HTR-8/SVneo (cell line): ENCODE results near the gene TBC1D9B.

Source experiments
- DNase-seq: peaks from one replicate; pipeline ENCODE4 v3.0.0; 2011; ENCODE audit warnings: low spot score, mixed read lengths; ENCODE audit not compliant: insufficient read length
- FAIRE-seq: peaks from 2 replicates; lab custom pipeline; 2011; peaks lifted over from hg19 to GRCh38; lab: Jason Lieb, UNC

The TBC1D9B gene

DNA sequence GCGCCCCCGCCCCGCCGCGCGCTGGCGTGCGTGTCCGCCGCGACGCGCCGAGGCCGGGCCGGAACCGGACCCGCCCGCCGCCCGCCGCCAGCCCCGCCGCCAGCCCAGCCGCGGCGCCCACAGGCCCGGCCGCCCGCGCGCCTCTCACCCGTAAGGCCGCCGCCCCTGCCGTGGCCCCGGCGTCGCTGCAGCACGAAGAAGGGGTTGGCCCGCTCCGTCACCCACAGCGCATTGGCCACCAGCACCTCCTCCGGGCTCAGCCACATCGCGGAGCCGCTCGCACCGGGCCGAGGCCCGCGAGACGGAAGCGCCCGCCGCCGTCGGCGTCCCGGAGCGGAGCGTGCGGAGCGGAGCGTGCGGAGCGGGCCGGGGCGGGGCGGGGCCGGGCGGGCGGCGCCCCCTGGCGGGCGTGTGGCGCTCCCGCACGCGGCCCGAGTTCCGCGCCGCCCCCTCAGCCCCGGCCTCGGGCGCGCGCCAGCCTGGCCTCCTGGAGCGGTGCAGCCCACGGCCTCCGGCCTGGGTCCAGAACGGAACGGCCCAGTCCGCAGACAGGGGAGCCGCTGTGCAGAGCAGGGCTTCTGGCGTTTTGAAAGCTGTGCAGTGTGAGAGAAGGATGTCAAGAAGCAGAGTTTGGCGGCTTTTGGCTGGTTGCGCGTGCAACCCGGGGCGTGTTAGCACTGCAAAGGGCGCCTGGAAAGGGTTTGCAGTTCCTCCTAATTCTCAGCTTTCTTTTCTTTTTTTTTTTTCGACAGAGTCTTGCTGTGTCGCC is at the start of gene TBC1D9B:
TSS of gene TBC1D9B (minus strand) at position 342 of the 769 bp plus-strand sequence. CDS start at position 266, 76 bp downstream.
- FAIRE-seq = peak; percentile 68
- peak; percentile 73 for DNase-seq

DNA sequence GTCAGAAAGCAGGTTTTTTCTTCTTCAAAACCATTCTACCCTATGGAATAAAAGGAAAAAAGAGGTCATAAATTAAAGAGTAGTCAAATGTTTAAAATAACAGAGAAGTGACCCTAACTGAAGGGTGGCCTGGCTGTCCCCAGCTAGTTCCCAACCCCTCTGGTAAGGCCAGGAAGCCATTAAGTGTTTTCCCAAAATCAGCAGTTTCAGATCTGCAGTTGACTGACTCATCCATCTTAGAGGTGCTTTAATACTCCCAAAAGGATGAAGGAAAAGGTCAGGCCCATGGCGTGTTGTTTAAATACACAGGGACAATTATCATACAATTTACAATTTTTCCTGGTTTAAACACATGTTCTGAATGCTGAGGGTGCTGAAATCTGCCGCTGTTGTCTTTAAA is 47.9 kb upstream of the TBC1D9B start:
- FAIRE-seq = no peak
- no peak for DNase-seq

DNA sequence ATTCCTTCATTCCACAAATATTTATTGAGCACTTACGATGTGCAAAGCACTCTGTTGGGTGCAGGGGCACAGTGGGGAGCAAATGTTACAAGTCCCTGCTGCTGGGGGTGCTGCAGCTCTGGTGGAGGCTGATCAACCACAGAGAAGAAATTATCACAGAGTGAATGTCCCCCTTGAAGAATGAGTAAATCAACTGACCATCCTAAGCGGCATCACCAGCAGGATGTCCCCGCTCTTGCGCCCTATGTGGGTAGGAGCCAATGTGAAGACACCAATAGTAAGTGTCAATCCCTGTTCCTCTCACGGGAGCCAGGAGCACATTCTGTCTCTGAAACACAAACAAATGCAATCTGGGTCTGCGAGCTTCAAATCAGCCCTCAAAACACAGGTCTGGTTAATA is 47.4 kb upstream of the TBC1D9B start:
- FAIRE-seq = no peak

DNA sequence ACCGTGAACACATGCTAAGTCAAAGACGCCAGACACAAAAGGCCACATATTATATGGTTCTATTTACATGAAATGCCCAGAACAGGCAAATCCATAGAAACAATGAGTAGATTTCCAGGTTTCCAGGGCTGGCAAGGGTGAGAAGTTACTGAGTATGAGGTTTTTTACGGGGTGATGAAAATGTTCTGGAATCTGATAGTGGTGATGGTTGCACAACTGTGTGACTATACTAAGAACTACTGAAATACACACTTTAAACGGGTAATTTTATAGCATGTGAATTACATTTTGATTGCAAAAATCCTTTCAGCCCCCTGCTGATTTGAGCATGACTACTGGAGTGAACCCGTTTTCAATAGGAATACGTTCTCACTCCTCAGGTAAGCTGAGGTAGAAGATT is 46.7 kb upstream of the TBC1D9B start:
- no peak for DNase-seq
- FAIRE-seq = no peak

More for the DNA sequence above, 47.4 kb upstream of the TBC1D9B start:
- DNase-seq = no peak

DNA sequence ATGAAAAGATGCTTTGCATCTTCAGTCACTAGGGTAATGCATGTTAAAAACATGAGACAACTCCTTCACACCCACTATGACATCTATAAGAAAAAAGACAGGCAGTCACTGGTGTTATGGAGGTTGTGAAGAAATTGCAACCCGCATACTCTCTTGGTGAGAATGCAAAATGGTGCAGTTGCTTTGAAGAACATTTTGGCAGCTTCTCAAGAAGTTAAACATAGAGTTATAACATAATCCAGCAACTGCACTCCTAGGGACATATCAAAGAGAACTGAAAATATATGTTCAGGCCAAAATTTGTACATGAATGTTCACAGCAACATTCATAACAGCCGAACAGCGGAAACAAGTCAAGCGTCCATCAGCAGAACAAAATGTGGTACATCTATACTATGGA is 46.3 kb upstream of the TBC1D9B start:
- DNase-seq = no peak

DNA sequence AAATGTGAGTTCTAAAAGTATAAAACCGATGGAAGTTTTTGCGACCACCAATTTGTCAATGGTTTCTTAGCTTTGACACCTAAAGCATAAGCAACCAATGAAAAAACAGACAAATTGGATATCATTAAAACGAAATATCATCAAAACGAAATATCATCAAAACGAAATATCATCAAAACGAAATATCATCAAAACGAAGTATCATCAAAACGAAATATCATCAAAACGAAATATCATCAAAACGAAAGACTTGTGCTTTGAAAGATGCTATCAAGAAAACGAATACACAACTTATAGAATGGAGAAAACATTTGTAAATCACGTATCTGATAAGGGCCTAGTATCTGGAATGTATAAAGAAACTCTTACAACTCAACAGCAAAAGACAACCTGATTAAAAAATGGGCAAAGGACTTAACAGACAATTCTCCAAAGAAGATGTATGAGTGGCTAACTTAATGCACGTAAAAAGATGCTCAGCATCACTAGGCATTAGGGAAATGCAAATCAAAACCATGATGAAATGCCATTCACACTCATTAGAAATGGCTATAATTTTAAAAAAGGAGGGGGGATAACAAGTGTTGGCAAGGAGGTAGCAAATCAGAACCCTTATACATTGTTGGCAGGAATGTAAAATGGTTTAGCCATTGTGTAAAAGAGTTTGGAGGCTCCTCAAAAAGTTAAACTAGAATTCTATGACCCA is 29.4 kb upstream of the TBC1D9B start:
- no peak for FAIRE-seq
- no peak for DNase-seq

More for the DNA sequence above, 46.3 kb upstream of the TBC1D9B start:
- no peak for FAIRE-seq

DNA sequence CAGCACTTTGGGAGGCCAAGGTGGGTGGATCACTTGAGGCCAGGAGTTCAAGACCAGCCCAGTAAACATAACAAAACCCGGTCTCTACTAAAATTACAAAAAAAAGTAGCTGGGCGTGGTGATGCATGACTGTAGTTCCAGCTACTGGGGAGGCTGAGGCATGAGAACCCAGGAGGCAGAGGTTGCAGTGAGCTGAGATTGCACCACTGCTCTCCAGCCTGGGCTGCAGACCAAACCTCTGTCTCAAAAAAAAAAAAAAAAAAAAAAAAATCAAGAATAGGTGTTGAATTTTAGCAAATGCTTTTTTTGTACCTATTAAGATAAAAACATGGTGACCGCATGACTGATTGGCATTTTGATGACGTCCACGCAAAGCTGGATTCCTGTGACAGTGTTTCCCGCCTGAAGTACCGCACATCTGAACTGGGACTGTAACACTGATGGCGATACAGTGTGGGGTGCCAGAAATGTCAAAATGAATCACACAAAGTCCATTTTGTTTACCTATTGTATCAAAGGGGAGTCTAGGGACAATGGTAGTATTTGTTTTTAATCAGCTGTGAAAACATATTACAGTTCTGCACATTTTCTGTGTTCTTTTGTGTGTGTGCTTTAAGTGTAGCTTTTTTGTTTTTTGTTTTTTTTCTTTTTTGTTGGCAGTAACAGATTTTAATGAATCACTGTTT is 23.2 kb upstream of the TBC1D9B start:
- no peak for FAIRE-seq
- no peak for DNase-seq

DNA sequence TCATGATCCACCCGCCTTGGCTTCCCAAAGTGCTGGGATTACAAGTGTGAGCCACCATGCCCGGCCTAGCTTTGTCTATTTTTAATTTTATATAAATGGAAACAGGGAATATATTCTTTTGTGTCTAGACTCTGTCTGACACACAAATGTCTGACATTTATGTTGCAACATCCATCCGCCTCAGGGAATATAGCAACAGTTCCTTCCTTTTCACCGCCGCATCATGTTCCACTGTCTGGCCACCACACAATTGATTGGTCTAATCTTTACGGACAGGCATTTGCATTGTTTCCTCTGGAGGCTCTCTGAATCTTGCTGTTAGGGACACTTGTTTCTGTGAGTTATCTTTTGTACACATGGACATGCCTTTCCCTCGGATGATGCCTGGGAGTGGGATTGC is 20.1 kb upstream of the TBC1D9B start:
- FAIRE-seq (no peak), DNase-seq (no peak)

DNA sequence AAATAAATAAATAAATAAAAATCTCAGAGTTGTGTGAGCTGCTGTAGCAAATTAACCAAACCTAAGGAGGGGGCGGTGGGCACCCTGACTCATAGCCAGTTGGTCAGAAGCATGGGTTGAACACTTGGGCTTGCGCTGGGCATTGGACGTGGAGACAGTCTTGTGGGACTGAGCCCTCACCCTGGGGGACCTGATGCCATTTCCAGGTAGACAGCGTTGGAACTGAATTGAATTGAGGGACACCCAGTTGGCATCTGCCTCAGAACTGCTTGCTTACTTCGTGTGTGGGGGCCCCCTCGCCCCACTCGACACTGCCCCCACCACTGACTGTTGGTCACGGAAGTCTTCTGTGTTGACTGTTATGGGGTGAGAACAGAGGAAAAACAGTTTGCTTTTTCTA is 19.0 kb upstream of the TBC1D9B start:
- DNase-seq (no peak), FAIRE-seq (no peak)

DNA sequence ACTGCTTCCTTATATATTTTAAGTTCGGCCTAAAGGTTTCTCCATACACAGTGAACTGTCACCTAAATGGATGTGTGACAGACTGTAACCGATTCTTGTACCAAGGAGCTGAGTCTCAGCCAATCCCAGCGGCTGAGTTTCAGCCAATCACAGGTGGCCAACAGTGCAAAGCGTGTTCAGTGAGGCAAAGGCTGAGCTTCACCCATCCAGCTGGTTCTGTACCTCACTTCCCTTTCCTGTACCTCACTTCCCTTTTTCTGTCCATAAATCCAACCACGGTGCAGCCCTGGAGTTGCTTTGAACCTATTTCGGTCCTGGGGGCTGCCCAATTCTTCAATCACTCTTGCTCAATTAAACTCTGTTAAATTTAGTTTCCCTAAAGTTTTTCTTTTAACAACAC is 15.7 kb upstream of the TBC1D9B start:
- FAIRE-seq = no peak
- no peak for DNase-seq

DNA sequence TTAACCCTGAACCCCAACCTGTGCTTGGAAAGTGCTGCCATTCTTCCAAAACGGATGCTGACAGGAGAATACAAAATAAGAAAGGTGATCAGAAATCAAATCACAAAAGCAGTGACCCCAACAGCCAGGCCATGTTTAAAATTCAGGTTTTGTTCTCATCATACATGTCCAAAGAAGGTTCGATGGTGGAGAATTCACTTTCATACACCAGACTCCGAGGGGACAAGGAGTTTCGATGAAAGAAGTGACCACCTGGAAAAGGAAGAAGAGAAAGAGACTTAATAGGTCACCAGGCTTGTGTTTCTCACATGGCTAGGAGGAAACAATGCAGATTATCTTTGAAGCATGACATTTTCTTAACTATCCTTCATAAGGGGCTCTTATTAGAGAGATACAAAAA is 12.5 kb upstream of the TBC1D9B start:
- DNase-seq (no peak), FAIRE-seq (no peak)

DNA sequence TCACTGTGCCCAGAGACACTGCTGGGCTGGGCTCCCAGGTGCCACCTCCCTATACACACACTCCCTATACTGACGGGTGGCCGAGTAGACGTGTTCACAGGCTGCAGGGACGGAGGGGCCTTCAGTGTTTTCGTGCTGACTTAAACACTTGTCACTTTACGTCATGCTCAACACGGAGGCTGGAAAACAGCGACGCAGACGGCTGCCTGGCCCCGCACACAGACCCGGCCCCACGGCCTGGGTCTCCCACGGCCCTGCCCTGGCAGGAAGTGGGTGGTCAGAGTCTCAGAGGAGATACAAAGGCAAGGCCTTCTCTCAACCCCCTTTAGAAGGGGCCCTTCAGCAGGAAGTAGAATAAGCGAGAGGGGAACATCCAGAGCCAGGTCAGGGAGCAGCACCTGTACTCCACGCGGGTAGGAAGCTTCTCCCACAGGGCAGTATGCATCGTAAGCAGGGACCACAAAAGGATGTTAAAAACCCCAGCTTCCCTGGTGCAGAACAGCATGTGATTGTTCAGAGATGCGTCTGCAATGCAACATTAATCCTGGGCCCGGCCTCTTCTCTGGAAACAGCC is 11.9 kb upstream of the TBC1D9B start:
- no peak for FAIRE-seq

DNA sequence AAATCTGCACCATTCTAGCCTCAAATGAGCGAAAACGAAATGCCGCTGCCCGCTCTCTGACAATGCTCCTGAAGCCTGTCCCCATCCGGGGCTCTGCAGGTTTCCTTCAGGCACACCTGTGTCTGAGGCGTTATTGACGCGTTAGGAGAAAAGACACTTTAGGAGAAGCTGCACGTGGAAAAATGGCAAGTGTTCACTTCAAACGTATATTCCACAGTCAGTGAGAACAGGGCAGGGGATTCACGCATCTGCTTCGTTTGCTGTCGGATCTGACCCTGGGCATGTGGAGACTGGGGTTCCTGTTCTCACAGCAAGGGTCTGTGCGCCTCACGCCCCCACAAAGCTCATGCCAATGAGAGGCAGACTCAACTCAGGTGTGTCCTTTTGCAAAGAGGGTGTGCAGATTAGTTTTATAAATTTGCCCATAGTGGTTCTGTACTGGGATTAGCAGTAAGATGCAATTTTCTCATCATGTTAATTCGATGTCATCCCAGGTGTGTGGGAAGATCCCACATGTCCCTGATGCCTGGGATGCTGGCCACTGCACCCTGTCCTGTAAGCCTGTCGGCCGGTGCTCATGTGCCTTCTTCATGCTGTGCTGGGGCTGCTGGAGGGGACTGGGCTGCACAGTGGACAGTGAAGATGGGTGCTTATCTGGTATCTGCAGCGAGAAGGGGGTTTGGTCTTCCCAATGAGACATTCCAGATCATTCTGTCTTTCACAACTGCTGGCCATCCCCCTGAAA is 11.2 kb upstream of the TBC1D9B start:
- FAIRE-seq (no peak), DNase-seq (no peak)

More for the DNA sequence above, 11.9 kb upstream of the TBC1D9B start:
- no peak for DNase-seq

DNA sequence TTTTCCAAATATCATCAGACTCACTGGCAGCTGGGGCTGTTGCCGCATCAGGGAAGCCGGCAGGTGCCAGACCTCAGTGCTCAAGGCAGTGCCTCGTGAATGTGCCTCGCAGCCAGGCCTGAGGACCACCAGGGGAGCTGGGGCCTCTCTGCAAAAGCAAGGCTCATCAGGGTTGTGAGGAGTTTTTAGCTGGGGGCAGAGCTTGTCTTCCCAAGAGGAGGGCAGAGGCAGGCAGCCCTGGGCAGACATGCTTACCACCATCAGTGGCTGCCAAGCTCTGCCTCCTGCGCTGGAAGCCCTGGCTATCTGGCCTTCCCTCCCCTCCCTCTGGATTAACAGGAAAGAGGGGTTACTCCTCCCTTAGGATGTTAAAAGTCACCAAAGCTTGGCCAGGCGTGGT is 8.8 kb upstream of the TBC1D9B start:
- DNase-seq (no peak), FAIRE-seq (no peak)

DNA sequence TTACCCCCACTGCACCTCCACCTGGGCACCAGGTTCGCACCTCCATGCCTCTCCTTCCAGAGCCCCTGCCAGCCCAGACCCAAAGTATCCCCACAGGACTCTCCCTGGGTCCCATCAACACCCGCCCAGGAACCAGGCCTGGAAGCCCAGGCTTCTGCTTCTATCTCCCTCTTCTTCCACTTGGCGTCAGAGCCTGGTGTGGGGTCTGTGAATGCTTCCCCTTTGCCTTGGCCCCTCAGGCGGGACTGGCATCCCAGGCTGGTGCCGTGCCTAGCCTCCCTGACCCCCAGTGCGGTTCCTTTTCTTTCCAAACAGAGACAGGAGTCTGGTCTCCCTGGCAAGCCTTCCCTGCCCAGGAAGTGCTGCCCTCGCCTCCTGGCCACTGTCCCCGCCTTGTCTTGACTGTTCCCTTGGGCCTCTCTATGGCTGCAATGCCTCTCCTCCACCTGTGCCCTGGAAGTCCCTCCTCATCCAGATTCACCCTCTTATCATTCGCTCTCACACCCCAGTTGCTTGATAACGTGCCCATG is 7.8 kb upstream of the TBC1D9B start:
- FAIRE-seq = no peak
- DNase-seq = no peak

DNA sequence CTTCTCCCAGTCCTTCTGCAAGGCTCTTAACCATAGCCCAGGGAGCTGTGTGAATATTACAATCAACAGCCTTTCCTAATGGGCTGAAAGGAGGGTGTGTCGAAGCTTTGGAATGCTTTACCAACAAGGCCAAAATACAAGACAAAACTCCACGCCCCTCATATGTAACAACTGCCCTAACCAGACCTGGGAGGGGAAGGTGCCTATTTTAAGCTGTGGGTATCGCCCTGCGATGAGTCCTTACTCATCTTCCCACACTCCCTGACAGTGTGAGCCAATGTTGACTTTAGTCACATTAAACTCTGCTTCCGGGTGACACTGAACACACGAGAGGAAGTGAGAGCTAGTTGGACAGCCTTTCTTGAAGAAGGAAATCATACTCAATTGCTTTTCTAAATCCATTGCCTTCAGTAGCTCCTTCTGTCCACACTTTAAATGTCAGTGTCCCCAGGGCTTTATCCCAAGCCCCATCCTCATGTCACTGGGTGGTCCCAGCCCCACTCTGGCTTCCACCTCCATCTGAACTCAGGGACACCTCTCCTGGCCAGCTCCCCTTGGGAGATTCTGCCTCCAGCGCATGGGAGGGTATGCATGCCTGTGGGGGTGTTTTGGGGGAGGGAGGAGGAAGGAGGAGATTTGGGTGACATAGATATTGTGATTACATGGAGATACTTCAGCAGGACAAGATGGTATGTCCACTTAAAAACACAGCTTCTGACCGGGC is 6.5 kb upstream of the TBC1D9B start:
- FAIRE-seq (peak; percentile 62), DNase-seq (peak; percentile 18)

DNA sequence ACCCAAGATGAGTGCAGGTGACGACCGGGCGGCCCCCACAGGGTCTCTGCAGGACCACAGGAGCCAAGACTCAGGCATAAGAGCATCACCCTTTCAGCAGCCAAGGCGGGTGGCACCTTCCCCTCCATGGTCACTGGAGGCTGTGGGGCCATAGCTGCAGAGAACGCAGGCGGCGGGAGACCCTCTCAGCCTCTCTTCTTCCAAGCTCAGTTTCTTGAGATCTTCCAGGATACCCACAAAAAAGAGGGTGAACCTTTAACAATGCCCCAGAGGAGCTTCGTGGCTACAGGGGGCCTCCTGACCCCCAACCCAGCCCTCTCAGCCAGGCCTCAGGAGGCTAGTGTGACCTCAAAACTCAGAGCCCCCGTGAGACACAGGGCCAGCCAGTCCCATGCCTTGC is 5.8 kb upstream of the TBC1D9B start:
- DNase-seq (no peak), FAIRE-seq (no peak)

DNA sequence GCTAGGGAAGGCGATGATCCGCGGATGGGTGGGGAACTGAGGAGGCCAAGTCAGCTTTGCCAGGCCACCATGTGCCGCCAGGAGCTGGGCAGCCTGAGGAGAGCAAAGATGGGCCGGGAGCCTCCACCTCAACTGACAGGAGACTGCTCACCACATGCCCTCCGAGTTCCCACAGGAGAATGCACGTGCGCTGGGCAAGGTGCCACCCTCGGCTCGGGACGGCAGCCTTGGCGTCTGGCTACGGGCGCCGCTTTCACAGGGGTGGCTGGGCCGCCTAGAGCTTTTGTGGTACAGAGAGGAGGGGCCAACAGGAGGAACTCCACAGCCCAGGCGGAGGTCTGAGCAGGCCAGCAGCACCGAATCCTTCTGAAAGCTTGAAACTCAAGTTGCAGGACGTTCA is 5.3 kb upstream of the TBC1D9B start:
- DNase-seq = no peak
- FAIRE-seq = no peak

DNA sequence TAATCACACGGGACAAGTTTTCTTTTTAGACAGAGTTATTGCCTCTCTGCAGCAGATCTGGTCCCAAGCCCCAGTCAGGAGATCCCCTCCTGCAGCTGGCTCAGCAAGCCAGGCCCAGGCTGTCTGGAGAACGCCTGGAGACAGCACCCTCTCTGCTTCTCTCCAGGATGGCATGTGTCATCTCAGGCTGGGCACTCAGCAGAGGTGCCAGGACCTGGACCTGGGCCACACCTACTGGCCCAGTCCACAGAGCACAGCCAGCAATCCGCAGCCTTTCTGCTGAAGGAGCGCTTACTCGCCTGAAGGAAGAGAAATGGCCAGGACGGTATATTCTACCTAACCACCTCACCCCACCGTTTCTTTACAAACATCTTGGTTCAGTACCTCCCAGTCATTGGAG is 4.7 kb upstream of the TBC1D9B start:
- no peak for DNase-seq
- no peak for FAIRE-seq
